Ishikawa (cell line): ENCODE results near the gene MACROD2.

Source experiments
- CEBPB ChIP-seq: IDR thresholded peaks from 2 replicates; pipeline ENCODE4 v1.6.1; 2012
- CREB1 ChIP-seq: IDR thresholded peaks from 2 replicates; pipeline ENCODE4 v1.6.1; 2012; ENCODE audit warnings: low read depth
- EGR1 ChIP-seq: IDR thresholded peaks from 2 replicates; pipeline ENCODE4 v1.6.1; 2012
- EP300 ChIP-seq: IDR thresholded peaks from 2 replicates; pipeline ENCODE4 v1.6.1; 2012; ENCODE audit warnings: borderline replicate concordance
- FOXM1 ChIP-seq: IDR thresholded peaks from 2 replicates; pipeline ENCODE4 v1.6.1; 2012; ENCODE audit warnings: low read depth, borderline replicate concordance
- MAX ChIP-seq: IDR thresholded peaks from 2 replicates; pipeline ENCODE4 v1.6.1; 2012
- NFIC ChIP-seq: IDR thresholded peaks from 2 replicates; pipeline ENCODE4 v1.6.1; 2012
- RAD21 ChIP-seq: IDR thresholded peaks from 2 replicates; pipeline ENCODE4 v1.6.1; 2012; ENCODE audit warnings: low read depth
- REST ChIP-seq: IDR thresholded peaks from 2 replicates; pipeline ENCODE4 v1.6.1; 2012; ENCODE audit warnings: low read depth, mild to moderate bottlenecking
- TAF1 ChIP-seq: IDR thresholded peaks from 2 replicates; pipeline ENCODE4 v1.6.1; 2012; ENCODE audit warnings: low read depth, mild to moderate bottlenecking
- TEAD4 ChIP-seq: IDR thresholded peaks from 2 replicates; pipeline ENCODE4 v1.6.1; 2012
- USF1 ChIP-seq: IDR thresholded peaks from 2 replicates; pipeline ENCODE4 v1.6.1; 2012
- YY1 ChIP-seq: IDR thresholded peaks from 2 replicates; pipeline ENCODE4 v1.6.1; 2012; ENCODE audit warnings: low read depth
- ZBTB7A ChIP-seq: IDR thresholded peaks from 2 replicates; pipeline ENCODE4 v1.6.1; 2012; ENCODE audit warnings: low read depth

GRCh38 chr20:14335052-14335451 lies 339.7 kb downstream of the MACROD2 start:
- TF ChIP-seq RAD21 (no peak), YY1 (no peak), EGR1 (no peak), REST (no peak), FOXM1 (no peak), NFIC (no peak), TAF1 (no peak), MAX (no peak), USF1 (no peak), EP300 (no peak), CEBPB (no peak), CREB1 (no peak), TEAD4 (no peak), ZBTB7A (no peak)
